D721Med (cell line): ENCODE measurements around the gene HELZ2.

Experiments used
- DNase-seq: peaks from one replicate; pipeline ENCODE4 v3.0.0; 2011; ENCODE audit warnings: low spot score; ENCODE audit not compliant: insufficient read length
- FAIRE-seq: peaks from 2 replicates; lab custom pipeline; 2011; peaks lifted over from hg19 to GRCh38; lab: Jason Lieb, UNC
- CTCF ChIP-seq: IDR thresholded peaks from 2 replicates; pipeline ENCODE4 v1.5.1; 2012; ENCODE audit warnings: mild to moderate bottlenecking, control low read depth; ENCODE audit not compliant: insufficient read depth; ENCODE audit errors: missing control alignments

HELZ2 gene

DNA sequence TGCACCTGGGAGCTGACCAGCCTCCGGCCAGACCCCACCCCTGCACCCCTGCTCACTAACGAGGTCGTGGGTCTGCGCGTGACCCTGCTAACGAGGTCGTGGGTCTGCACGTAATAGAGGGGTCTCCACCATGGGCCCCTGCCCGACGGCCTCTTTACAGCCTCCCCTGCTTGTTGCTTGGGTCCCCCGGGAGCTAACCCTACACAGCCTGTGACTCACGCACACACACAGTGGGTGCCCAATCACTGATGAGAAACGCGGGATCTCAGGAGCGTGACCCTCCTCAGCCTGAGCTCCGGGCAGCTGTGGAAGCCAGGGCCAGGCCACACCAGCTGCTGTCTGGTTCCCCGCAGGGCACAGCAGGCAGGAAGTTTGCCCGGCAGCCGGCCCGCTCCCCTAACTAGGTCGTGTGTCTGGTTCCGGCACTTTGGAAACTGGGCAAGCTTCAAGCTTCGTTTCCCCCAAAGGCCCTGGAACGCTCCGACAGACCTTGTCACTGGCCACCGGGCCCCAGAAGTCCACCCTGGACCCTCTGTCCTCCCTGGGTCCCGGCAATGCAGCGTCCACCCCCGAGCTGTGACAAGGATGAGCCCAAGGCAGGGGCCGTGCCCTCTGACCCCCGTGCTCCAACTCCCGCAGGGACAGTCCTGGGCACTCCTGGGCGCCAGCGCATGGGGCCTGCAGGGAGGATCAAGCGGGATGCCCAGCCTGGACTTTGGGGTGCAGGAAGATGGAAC is 37.6 kb downstream of the HELZ2 start:
- no peak for FAIRE-seq
- no peak for TF ChIP-seq CTCF
- no peak for DNase-seq

DNA sequence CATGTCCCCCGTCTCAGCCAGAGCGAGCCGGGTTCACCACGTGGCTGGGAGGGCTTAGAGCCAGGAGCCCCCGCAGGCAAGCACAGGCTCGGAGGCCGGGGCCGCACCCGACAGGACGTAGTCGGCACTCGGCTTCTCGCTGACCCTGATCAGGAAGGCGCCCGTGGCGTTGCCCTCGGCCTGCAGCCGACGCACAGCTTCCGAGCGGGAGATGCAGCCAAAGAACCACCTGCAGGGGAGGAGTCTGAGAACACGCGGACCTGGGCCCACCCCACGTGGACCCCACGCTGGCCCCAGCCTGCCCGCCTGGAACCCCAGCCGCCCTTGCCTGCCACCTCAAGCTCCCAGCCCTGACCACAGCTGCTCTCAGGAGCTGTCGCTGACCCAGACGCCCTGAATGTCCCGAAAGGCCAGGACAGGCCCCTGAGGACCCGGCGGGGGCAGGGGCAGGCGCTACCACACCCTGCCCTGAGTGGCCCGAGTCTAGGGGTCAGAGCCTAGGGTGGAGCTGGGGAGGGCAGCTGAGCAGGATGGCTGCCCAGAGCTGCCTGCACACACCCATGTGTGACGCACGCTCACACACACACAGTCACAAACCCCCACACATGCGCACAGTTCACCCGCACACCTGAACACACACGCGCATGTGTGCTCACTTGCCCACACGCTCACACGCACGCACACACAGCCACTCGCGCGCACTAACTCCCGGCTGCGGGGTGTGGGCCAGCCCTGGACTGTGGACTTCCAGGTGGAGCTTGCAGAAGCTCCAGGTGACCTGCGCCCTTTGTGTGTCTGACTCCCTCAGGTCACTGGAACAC is 39.0 kb downstream of the HELZ2 start:
- no peak for TF ChIP-seq CTCF
- FAIRE-seq (no peak), DNase-seq (no peak)

DNA sequence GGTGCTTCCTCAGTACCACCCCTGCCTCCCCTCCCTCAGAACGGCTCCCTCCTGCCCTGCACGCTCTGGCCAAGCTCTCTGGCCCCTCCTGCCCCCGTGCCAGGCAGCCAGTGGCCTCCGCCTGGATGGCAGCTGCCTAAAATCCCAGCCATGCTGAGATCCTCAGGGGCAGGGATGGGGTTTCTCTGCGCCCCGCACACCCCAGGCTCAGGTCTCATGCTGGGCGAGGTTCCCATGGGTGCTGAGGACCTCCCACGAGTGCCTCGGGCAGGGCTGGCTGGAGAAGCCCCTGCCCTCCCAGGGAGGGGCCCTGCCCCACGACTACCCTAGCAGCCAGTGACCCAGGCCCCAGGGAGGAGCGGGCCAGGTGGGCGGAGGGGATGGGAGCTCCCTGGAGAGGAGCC is 39.6 kb downstream of the HELZ2 start:
- TF ChIP-seq CTCF, result no peak
- no peak for FAIRE-seq
- no peak for DNase-seq

DNA sequence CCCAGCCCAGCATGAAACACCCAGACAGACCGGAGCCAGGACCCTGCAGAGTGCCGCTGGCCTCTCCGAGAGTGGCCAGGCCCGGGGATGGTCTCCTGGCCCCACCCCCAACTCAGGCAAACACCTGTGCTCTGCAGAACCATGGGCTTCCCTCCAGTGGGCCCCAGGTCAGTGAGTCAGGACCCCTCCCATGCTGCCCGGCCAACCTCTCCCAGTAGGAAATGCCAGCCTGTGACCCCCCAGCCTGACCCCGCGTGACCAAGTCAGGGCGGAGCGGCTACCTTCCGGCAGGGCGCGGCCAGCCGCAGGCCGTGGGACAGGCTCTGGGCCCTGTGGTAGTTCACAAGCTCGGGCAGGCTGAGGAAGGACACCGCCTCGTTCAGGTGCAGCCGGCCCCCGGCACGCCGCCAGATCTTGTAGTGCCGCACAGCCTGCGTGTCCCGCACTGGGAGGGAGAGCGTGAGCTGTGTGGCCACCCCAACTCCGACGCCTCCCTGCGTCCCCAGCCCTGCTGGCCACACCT is 40.1 kb downstream of the HELZ2 start:
- FAIRE-seq (no peak), DNase-seq (no peak)

DNA sequence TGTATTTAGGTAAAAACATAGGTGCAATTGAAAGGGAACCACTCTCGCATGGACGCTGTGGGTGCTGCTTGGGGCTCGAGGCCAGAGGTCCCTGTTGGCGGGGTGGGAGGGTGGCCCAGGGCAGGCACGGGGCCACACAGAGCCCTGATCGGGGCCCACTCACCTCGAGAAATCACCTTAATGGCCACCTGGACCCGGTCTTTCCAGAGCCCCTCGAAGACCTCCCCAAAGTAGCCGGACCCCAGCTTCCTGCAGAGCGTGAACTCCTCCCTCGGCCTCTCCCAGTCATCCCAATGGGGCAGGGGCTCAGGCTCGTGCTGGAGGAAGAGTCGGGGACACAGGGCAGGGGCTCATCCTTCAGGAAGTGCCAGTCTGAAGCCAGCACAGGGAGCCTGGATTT is 40.7 kb downstream of the HELZ2 start:
- FAIRE-seq (no peak), DNase-seq (no peak)
- no peak for TF ChIP-seq CTCF

More for the DNA sequence above, 40.1 kb downstream of the HELZ2 start:
- no peak for TF ChIP-seq CTCF

DNA sequence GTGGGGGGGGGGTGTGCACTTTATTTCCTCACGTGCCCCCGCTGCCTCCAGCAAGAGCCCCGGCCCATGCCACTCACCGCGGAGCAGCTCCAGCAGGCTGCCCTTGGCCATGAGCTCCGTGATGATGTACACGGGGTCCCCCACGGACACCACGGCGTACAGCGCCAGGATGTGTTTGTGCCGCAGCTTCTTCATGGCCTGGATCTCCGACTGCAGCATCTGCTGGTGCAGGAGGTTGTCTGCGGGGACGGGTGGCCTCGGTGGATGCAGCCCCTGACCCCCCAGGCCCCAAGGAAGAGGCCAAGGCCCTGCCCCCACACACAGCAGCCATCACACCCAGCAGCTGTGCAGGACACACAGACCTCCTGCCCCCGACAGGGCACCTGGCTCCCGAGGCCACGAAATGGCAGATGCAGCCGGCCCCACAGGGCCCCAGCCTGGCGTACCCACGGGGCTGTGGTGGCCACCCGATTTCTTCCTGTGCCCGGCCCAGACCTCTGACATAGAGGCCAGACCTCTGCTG is 41.5 kb downstream of the HELZ2 start:
- TF ChIP-seq CTCF, result no peak
- FAIRE-seq, result no peak
- DNase-seq, result no peak
